GM13976 (cell line): ENCODE measurements around the gene TBCK.

Experiments
- DNase-seq: peaks from one replicate; pipeline ENCODE4 v3.0.0; 2012; ENCODE audit warnings: low spot score
- in situ Hi-C: fragments of 300-500 bp; cut with MboI; formaldehyde crosslinking; loops from one replicate; pipeline ENCODE4 v1.12.0; 2022; ENCODE audit warnings: low sequenced_read_pairs, mixed read lengths, inconsistent platforms; ENCODE audit not compliant: unreplicated experiment
- TF ChIP-seq, protein P1 (sequence below): IDR thresholded peaks from 2 replicates; pipeline ENCODE4 v1.5.1; 2012; ENCODE audit warnings: borderline replicate concordance, mild to moderate bottlenecking; ENCODE audit not compliant: insufficient read depth; ENCODE audit errors: extremely low read depth, missing control alignments, control extremely low read depth

The TBCK gene

GRCh38 chr4:106165351-106166010 lies 150.5 kb downstream of the TBCK start:
- DNase-seq: no peak
- in situ Hi-C loops: no loop called here
- TF ChIP-seq, protein P1, sequence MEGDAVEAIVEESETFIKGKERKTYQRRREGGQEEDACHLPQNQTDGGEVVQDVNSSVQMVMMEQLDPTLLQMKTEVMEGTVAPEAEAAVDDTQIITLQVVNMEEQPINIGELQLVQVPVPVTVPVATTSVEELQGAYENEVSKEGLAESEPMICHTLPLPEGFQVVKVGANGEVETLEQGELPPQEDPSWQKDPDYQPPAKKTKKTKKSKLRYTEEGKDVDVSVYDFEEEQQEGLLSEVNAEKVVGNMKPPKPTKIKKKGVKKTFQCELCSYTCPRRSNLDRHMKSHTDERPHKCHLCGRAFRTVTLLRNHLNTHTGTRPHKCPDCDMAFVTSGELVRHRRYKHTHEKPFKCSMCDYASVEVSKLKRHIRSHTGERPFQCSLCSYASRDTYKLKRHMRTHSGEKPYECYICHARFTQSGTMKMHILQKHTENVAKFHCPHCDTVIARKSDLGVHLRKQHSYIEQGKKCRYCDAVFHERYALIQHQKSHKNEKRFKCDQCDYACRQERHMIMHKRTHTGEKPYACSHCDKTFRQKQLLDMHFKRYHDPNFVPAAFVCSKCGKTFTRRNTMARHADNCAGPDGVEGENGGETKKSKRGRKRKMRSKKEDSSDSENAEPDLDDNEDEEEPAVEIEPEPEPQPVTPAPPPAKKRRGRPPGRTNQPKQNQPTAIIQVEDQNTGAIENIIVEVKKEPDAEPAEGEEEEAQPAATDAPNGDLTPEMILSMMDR: no peak

DNA sequence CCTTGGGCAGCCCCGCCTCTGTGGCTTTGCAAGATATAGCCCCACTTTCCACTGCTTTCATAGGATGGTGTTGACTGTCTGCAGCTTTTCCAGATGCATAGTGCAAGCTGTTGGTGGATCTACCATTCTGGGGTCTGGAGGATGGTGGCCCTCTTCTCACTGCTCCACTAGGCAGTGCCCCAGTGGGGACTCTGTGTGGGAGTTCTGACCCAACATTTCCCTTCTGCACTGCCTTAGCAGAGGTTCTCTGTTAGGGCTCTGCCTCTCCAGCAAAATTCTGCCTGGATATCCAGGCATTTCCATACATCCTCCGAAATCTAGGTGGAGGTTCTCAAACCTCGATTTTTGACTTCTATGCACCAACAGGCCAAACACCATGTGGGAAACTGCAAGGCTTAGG lies 153.7 kb downstream of the TBCK start:
- in situ Hi-C loops: no loop called here
- TF ChIP-seq, protein P1: no peak

GRCh38 chr4:106160560-106160959 lies 155.4 kb downstream of the TBCK start:
- in situ Hi-C loops: no loop called here
- DNase-seq: no peak
- TF ChIP-seq, protein P1: no peak

More for the DNA sequence above, 153.7 kb downstream of the TBCK start:
- no peak for DNase-seq

- in situ Hi-C loops: no loop called here
- DNase-seq: no peak
- TF ChIP-seq, protein P1: no peak
Observed at GRCh38 chr4:106149911-106150310, 166.1 kb downstream of the TBCK start.

- in situ Hi-C loops: no loop called here
- DNase-seq: no peak
- TF ChIP-seq, protein P1: no peak
Observed at GRCh38 chr4:106149026-106149425, 167.0 kb downstream of the TBCK start.

DNA sequence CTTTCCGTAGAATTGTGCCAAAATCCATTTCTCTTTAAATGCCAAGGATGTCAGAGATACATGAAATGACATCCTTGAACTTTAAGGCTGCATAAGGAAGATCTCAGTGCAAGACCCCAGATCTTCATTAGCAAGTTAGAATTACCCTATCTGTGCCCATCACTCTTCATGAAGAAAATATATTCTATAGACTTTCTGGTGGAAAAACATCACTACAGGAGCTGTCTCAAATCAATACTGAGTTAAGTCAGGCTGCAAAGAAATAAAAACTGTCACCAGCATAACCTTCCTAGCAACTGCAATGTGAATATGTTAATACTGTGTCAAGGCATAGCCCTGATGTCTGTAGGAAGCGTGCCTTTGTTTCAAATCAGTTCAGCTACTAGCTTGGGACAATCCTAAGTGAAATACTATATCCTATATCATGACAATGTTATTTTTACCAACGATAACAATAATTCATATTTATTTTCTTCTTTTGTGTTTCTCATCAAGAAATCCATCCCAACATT lies 173.3 kb downstream of the TBCK start:
- DNase-seq: no peak
- TF ChIP-seq, protein P1: no peak
- in situ Hi-C loops: no loop called here
